GM06990 (cell line): ENCODE measurements around the gene GP1BB.

Source experiments
- DNase-seq: peaks from one replicate; pipeline ENCODE4 v3.0.0-alpha.2; 2011; ENCODE audit not compliant: insufficient read length; ENCODE audit errors: extremely low read depth
- H3K27me3 ChIP-seq: replicated peaks from 2 replicates; pipeline ENCODE4 v1.6.0; 2011; ENCODE audit warnings: low read length; ENCODE audit not compliant: control insufficient read depth, insufficient read depth
- H3K36me3 ChIP-seq: 2 replicates; pipeline ENCODE4 v1.5.1; 2011; ENCODE audit warnings: low read length; ENCODE audit not compliant: control insufficient read depth, insufficient read depth
- H3K4me3 ChIP-seq: replicated peaks from 2 replicates; pipeline ENCODE4 v1.5.1; 2011; ENCODE audit warnings: low read depth, mild to moderate bottlenecking, control low read depth, low read length
- TF ChIP-seq, protein P1 (sequence below): IDR thresholded peaks from 2 replicates; pipeline ENCODE4 v1.5.1; 2011; ENCODE audit warnings: low read length, control low read depth, mild to moderate bottlenecking, inconsistent platforms; ENCODE audit not compliant: insufficient read depth, poor library complexity, severe bottlenecking

GP1BB gene

DNA sequence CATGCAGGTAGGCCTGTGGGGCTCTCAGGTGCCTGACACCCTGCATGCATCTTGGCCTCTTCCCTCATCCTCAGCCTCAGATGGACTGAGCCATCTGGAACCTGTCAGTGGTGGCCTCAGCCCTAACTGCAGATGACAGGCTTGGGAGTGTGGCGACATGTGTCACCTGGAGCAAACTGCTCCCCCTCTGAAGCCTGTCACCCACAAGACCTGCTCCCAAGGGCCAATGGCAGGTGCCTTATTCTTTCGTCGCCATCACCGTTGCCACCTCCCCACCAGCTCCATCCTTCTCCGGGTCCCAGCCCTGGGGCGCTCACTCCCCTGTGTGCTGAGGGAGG is 12.6 kb upstream of the GP1BB start:
- Histone ChIP-seq H3K4me3 (no peak overlapping the region), H3K27me3 (peaks cover 1% of the 10 kb centered on the region; the same call in 1 of the 2 replicates), H3K36me3 (no peaks in the 10 kb centered on the region)
- TF ChIP-seq, protein P1, sequence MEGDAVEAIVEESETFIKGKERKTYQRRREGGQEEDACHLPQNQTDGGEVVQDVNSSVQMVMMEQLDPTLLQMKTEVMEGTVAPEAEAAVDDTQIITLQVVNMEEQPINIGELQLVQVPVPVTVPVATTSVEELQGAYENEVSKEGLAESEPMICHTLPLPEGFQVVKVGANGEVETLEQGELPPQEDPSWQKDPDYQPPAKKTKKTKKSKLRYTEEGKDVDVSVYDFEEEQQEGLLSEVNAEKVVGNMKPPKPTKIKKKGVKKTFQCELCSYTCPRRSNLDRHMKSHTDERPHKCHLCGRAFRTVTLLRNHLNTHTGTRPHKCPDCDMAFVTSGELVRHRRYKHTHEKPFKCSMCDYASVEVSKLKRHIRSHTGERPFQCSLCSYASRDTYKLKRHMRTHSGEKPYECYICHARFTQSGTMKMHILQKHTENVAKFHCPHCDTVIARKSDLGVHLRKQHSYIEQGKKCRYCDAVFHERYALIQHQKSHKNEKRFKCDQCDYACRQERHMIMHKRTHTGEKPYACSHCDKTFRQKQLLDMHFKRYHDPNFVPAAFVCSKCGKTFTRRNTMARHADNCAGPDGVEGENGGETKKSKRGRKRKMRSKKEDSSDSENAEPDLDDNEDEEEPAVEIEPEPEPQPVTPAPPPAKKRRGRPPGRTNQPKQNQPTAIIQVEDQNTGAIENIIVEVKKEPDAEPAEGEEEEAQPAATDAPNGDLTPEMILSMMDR, result no peak
- DNase-seq, result peak; percentile 2

DNA sequence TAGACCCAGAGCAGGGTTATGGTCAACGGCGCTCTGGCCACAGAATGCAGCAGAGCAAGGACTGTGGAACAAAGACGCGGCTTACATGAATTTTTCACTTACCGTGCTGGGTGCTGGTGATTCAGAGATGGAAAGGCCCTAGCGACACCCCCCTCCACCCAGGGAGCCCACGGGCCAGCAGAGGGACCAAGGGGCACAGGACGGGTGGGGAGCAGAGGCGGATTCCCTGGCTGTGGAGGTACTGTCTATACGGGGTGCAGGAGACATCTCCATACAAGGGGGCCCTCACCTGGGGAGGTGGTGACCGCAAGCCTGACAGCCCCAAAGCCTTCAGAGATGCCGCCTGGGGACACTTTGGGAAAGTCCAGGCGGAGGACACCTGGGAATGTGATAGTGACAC is 10.1 kb upstream of the GP1BB start:
- Histone ChIP-seq H3K4me3 (no peak overlapping the region), H3K36me3 (no peaks in the 10 kb centered on the region), H3K27me3 (peaks cover 1% of the 10 kb centered on the region; the same call in 1 of the 2 replicates)
- TF ChIP-seq, protein P1, result no peak
- no peak for DNase-seq

DNA sequence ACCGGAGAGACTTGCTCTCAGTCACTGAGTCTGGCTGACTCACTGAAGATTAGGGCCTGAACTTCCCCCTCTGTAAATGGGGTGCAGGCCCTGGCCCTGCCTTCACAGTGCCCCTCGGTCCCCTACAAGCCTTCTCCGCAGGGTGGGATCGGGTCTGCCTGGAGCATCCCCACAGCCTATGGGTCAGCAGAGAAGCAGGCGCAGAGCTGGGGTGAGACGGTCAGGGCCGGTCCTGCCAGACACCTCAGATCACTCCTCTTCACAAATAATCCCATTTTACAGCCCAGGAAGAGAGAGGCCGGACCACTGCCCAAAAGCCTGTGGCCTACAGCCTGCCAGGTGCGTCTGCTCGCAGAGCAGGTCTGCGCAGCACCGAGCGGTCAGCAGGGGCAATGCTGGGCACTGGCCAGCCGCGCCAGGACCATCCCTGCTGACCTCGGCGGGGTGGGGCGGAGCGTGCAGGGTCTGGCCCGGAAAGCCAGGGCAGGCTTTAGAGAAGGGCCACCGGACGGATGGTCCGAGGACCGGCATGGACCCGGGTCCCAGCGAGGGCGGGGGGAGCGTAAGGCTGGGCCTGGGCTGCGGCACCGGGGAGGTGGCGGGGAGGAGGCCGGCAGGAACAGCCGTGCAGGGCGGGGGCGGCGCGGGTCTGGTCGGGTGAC is 9.6 kb upstream of the GP1BB start:
- Histone ChIP-seq H3K4me3 (no peak overlapping the region), H3K27me3 (peaks cover 1% of the 10 kb centered on the region; the same call in 1 of the 2 replicates), H3K36me3 (no peaks in the 10 kb centered on the region)
- TF ChIP-seq, protein P1, result no peak
- DNase-seq, result no peak

DNA sequence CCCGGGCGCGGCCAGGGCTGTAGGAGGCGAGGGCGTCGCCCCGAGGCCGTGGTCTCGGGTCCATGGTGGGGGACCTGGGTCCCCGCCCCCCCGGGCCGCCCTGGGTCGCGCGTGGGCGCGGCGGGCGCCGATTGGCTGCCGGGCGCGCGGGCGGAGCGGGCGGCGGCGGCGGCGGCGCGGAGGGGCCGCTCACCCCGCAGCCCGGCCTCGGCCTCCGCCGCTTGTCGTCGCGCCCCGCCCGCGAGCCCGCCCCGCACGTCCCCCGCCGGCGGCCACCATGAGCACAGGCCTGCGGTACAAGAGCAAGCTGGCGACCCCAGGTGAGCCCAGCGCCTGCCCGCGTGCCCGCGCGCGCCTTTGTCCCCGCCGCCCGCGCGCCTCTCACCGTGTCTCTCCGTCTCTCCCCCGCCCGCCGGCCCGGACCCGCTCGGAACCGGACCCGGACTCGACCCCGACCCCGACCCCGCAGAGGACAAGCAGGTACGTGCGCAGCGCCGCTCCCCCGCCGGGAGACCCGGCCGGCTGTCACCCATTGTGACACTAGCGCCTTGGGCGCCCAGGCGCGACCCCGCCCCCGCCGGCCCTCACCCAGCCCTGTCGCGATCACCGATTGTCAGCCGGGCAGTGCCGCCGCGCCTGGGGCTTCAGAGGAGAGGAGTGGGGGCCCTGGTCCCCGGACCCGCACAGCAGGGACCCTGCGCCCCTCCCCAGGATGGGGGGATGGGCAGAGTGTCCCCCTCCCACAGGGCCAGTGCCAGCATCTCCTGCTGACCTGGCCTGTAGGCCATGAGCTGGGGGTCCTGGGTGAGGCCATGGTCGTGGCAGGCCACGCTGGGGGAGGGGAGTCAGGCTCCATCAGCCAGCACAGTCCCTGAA is 8.8 kb upstream of the GP1BB start, which contains the start of gene SEPTIN5:
TSS of gene SEPTIN5 (plus strand) at position 192 of the 876 bp plus-strand sequence. CDS start at position 278, 86 bp downstream.
- Histone ChIP-seq H3K4me3 (peak within 1 kb of the TSS; percentile 43), H3K27me3 (peaks cover 3% of the 10 kb centered on the region), H3K36me3 (no peaks in the 10 kb centered on the region)
- no peak for DNase-seq
- TF ChIP-seq, protein P1, result no peak

DNA sequence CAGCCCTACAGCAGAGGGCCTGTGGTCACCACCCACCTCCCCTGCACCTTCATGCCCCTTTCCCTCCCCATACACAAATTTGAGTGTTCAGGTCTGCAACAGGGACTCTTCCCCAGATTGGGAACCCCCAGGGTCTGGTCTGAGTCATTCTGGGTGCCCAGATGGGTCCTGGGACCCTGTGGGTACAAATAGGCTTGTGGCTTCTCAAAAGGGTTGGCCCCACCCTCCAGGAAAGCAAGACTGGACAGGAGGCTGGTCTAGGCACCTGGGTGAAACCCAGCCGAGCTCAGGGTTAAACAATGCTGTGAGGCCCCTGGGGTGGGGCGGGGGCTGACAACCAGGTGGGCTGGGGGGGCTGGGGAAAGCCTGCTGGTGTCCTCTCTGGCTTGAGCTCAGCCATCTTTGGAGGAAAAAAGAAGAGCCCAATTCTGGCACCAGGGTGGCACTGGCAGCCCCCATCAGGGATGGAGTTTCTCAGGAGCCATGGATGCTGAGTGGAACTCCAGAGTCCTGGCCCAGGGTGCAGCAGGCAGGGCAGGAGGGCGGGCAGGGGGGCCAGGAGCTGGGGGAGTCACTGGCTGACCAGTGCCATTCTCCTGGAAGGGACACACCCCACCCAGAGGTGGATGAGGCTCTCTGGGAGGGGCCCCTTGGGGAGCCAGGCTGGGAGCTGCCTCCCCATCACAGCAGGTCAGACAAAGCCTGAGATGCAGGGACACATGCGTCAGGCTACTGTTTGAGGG is 8.0 kb upstream of the GP1BB start:
- peak overlapping the region; percentile 43 for H3K4me3 ChIP-seq
- TF ChIP-seq, protein P1, result no peak
- peaks cover 2% of the 10 kb centered on the region for H3K27me3 ChIP-seq
- no peaks in the 10 kb centered on the region for H3K36me3 ChIP-seq
- no peak for DNase-seq
